GM21576 (cell line): ENCODE data around the gene BCAS3.

ENCODE experiments used
- ATAC-seq: cut with Tn5 transposase; IDR thresholded peaks from one replicate; pipeline ENCODE4 v1.9.1; 2021; ENCODE audit warnings: mild to moderate bottlenecking, moderate library complexity; ENCODE audit not compliant: unreplicated experiment

The BCAS3 gene

GRCh38 chr17:61371606-61372005 lies 694.0 kb downstream of the BCAS3 start:
- no peak for ATAC-seq

- ATAC-seq, result no peak
Measured at GRCh38 chr17:61372436-61372835, 694.8 kb downstream of the BCAS3 start.

- ATAC-seq, result no peak
Measured at GRCh38 chr17:61376931-61377838, 699.5 kb downstream of the BCAS3 start.

DNA sequence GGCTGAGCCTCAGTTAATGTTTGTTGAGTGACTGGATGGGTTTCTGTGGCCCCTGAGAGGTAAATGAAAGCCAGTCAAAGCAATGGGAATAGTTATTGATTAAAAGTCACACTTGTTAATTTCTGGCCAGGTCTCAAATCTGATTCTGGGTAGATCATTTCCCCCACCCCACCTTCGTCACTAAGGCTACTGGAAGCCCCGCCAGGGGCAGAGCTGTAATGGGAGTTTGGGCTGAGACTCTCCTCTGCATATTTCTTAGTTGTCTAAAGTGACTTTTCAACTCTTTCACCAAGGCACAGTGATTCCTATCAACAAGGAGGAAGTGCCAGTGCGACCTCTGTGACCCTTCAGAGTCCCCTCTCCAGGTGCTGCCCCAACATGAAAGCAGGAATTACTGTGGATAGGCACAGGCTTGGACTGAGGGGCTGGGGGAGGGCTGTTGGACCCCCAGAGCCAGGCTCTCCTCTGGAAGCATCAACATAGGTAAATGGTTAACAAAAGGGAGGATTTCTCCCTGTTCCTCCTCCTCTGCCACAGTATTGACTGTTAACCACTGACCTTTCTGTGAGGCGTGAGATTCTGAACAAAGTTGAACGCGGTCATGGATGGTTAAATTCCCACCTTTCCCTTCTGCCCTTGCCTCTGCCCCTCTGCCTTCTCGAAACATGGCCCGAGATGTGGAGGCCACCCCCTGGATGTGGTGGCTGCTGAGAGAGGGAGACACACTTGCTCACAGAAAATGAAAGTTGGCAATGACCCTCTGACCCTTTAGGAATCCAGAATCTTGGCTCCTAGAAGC lies 701.2 kb downstream of the BCAS3 start:
- no peak for ATAC-seq

- ATAC-seq, result no peak
Measured at GRCh38 chr17:61379457-61380216, 702.0 kb downstream of the BCAS3 start.

DNA sequence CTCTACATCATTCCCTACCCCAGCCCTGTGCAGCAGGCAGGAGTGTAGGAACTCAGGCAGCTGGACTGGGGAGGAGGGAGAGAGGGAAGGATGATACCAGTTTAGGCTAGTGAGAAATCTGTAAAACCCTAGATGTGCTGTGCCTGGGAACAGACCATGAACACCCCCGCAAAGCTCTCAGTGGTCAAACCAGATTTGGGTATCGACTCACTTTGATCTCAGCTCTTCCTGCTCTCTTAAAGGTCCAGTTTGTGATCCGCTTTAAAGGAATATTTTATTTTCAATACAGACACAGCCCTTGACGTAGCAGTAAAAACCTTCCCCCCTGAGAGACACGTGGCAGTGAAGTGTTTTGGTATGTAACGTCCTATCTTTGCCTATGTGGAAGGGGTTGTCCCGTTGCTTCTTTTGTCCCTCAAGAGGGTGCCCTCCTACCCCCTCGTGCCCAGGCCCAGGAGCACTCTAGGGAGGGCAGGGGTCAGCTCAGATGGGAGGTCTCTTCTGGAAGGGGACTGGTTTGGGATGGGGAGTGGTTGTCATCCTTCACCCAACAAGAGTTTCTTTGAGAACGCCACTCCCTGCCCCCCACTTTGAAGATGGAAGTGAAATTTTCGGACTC lies 702.7 kb downstream of the BCAS3 start:
- ATAC-seq, result no peak

DNA sequence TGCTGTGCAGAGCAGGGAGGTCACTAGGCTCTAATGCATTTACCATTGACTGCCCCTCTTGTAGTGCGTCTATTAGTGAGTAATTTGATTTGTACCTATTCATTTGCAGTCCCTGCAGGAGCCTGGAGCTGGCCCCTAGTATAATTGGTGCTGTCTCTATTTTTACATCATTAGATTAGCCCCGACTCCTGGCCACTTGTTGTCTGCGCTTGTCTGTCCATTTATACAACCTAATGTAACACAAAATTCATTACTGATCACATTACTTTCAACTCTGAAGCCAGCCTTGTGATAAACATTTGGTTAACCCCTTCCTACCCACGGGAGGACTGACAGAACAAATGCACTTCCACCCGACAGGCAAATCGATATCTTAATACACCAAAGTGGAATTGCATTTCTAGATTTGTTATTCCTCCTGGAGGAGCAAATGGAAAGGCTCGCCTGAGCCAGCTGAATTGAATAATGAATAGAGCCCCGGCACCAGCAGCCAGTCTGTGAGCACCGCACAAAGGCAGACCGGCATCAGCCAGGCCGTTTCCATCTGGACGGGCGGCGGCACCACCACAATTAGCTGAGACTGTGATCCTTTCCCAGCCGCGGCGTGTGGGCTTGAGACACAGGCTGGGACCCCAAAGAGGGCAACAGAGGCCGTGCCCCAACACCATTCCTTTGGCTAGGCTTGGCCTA lies 703.3 kb downstream of the BCAS3 start:
- no peak for ATAC-seq

GRCh38 chr17:61381537-61381936 lies 703.9 kb downstream of the BCAS3 start:
- ATAC-seq, result no peak

DNA sequence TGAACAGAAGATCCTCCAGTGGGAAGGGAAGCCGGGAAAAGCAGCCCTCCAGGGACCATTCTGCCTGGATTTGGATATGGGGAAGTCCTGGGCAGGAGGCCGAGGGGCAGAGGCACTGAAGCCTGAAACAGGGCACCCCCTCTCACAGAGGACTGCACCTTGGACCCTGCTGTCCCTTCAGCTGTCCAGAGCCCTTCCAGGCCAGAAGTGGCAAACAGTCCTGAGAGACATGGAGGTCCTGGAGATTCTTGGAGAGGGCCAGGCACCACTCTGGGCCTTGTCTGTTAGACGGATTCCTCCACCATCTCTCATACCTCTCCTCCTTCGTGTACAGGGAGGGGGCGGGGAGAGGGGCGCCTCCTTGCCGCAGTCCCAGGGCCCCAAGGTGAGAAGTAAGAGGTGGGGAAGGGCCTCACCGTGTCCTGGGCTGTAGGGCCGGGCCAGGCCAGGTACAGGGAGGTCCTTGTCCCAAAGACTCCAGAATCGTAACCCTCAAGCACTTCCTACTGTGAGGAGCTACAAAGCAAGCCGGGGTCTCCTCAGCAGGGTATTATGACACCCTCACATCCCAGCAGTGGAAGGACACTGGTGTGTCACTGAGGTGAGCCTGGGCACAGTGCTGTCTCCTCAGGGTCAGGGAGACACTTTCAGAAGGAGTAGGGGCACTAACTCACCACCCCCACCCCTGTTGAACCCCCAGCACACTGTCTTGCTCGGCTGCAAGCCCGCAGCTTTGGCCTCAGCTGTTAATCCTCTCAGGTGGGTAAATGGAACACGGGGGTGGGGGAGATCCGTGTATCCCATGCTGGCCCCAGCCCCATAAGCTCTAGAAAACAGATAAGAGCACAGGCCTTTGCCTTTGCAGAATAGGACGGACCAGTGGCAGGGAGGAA lies 705.4 kb downstream of the BCAS3 start:
- ATAC-seq, result no peak

- no peak for ATAC-seq
Measured at GRCh38 chr17:61383689-61384201, 706.1 kb downstream of the BCAS3 start.

- no peak for ATAC-seq
Measured at GRCh38 chr17:61384354-61384691, 706.7 kb downstream of the BCAS3 start.

DNA sequence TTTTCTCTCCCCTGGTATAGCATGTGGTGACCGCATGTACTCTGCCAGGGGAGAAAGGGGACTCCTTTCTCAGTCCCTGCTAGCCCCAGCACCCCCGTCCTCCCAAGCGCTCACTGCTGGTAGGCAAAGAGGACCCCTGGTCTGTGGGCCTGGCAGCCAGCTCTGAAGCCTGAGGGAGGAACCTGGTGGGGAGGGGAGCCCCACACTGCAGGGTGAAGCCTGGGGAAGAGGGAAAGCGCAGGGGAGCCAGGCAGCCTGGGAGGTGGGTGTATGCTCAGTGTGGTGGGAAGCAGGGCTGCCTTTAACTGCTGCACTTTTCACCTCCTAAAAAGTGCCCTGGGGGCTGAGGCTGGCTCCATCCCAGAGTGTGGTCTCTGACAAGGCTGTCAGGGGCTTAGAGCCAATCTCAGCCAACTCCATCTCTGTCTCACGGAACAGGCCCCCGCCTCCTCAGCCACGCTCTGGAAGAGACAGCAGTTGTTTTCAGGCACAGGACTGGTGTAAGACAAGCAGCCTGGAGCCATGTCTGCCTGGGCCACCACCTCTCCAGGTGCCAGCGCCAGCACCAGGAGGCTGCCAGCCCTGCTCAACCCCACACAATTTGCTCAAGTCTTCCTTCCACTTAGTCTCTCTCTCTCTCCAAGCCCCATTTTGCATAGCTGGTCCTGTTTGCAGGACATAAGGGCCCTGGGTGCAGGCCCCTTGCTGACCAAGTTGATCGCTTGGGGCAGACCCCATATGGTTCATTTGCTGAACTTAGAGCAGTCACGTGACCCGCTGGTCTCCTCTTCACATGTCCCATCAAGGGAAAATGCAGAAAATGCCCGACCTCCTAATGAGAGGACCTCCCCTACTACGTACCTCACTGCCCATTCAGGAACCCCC lies 707.3 kb downstream of the BCAS3 start:
- no peak for ATAC-seq

- ATAC-seq, result no peak
Measured at GRCh38 chr17:61385577-61386236, 708.1 kb downstream of the BCAS3 start.

- no peak for ATAC-seq
Measured at GRCh38 chr17:61386251-61386650, 708.6 kb downstream of the BCAS3 start.

GRCh38 chr17:61387011-61387410 lies 709.4 kb downstream of the BCAS3 start:
- ATAC-seq, result no peak

DNA sequence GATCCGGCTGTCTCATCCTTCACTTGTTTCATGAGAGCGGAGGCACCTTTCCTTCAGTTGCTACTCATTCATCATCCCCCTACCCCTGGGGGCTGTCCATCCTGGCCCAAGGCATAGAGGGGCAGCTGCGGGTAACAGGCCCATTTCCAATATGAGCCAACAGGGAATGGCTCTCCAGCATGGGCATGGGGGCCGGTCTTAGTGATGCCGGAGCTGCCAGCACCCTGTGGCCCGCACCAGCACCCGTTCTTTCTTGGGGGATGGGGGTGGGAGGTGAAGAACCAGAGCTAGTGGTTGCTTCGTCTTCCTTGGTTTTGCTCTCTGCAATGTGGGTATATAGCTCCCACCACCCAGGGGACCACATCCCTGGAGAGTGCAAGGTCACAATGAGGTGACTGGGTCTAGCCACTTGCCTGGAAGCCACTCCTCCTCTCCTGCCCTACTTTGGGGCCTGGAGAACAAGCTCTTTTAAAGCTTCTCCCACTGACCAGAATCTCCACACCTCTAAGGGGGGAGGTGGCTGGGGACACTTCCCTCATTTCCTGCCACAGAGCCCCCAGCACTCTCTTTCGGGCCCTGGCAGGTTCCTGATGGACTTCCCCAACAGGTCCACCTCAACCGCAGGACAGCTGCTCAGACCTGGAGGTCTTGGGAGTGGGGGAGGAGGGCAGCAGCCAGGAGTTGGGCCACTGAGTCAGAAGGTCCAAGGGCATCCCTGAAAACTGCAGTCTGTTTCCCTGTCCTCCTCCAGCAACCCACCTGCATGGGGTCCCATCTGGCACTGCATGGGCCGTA lies 710.1 kb downstream of the BCAS3 start:
- ATAC-seq, result no peak
